ENCODE results near the gene CNFN.
"Not testable (repeated sequence)": the region's sequence is repeated elsewhere in the genome, so short reads cannot be mapped to it uniquely, and the experiment has no call there.

CNFN gene

GRCh38 chr19:42351079-42351735 is 38.9 kb downstream of the CNFN start:
- no peak for DNase-seq (ENCODE audit: low spot score)

GRCh38 chr19:42350417-42350816 is 39.7 kb downstream of the CNFN start:
- DNase-seq (ENCODE audit: low spot score): no peak

- DNase-seq (ENCODE audit: low spot score): no peak
Measured at GRCh38 chr19:42349378-42350107, 40.6 kb downstream of the CNFN start.

GRCh38 chr19:42348211-42348610 is 41.9 kb downstream of the CNFN start:
- no peak for DNase-seq (ENCODE audit: low spot score)

- no peak for DNase-seq (ENCODE audit: low spot score)
Measured at GRCh38 chr19:42345191-42345812, 44.8 kb downstream of the CNFN start.

GRCh38 chr19:42344336-42344893 is 45.7 kb downstream of the CNFN start:
- no peak for DNase-seq (ENCODE audit: low spot score)

GRCh38 chr19:42343344-42344110 is 46.6 kb downstream of the CNFN start:
- no peak for DNase-seq (ENCODE audit: low spot score)

GRCh38 chr19:42339922-42340321 is 50.2 kb downstream of the CNFN start:
- DNase-seq (ENCODE audit: low spot score): not testable (repeated sequence)

GRCh38 chr19:42339126-42339860 is 50.8 kb downstream of the CNFN start:
- not testable (repeated sequence) for DNase-seq (ENCODE audit: low spot score)

All from HuH-7.5 (cell line).